Stomach (tissue), 9 donors: Measurements from ENCODE around the gene RHBG. TPM values are rescaled to one million over a fixed set of nuclear protein-coding genes. Genes with fewer than 3 reads are reported as not detected.

ENCODE experiments used
- DNase-seq, 2 donors: peaks; one replicate each; pipeline versions ENCODE4 v3.0.0 to v3.0.0-alpha.2; 2013 to 2019
- H3K27ac ChIP-seq, 5 donors: fragments of 200-600 bp in 4 of 5; sonication (generic) in 4 of 5; one replicate each; pipeline ENCODE4 v1.5.1; 2013 to 2019; ENCODE audit warnings: mild to moderate bottlenecking in 1 of 5, moderate library complexity in 1 of 5
- H3K27me3 ChIP-seq, 3 donors: fragments of 200-600 bp; sonication (generic); one replicate each; pipeline ENCODE4 v1.5.1; 2017 to 2019; ENCODE audit warnings: mixed run types in 1 of 3
- H3K36me3 ChIP-seq, 4 donors: fragments of 200-600 bp; sonication (generic); 1 replicate in 3 of 4; 2 replicates in 1 of 4; pipeline ENCODE4 v1.5.1; 2016 to 2019
- H3K4me1 ChIP-seq, 4 donors: fragments of 200-600 bp; sonication (generic); one replicate each; pipeline ENCODE4 v1.5.1; 2016 to 2019
- H3K4me3 ChIP-seq, 4 donors: fragments of 200-600 bp; sonication (generic) in 3 of 4; one replicate each; pipeline ENCODE4 v1.5.1; 2016 to 2019; ENCODE audit warnings: mild to moderate bottlenecking in 1 of 4
- H3K9me3 ChIP-seq, 4 donors: fragments of 200-600 bp; sonication (generic); one replicate each; pipeline ENCODE4 v1.5.1; 2016 to 2019
- CTCF ChIP-seq, 7 experiments: fragments of 450-650 bp in 4 of 7; fragments of 200-600 bp in 3 of 7; sonication (generic) in 3 of 7; IDR thresholded peaks; one replicate each; pipeline ENCODE4 v1.5.1; 2016 to 2019; ENCODE audit warnings: antibody characterized with exemption in 7 of 7, control low read depth in 2 of 7, mild to moderate bottlenecking in 1 of 7
- EP300 ChIP-seq: sonication (generic); formaldehyde crosslinking; IDR thresholded peaks from one replicate; pipeline ENCODE4 v1.6.1; 2017; ENCODE audit warnings: antibody characterized with exemption
- POLR2A ChIP-seq, 4 donors: fragments of 450-650 bp; IDR thresholded peaks; one replicate each; pipeline ENCODE4 v1.6.1; 2016; ENCODE audit warnings: antibody characterized with exemption in 4 of 4, control low read depth in 2 of 4, mild to moderate bottlenecking in 1 of 4, moderate library complexity in 1 of 4
- POLR2AphosphoS5 ChIP-seq, 3 donors: sonication (generic); formaldehyde crosslinking; IDR thresholded peaks; one replicate each; pipeline ENCODE4 v1.6.1; 2016; ENCODE audit warnings: antibody characterized with exemption in 3 of 3
- WGBS, 5 donors: extraction: QIAGEN DNeasy Blood & Tissue Kit in 3 of 5; methylation state at CpG; one replicate each; pipeline versions ENCODE4 v1.1.5 to v1.1.7; 2013 to 2018; 5-methylcytosine and 5-hydroxymethylcytosine counted together
- intact Hi-C: fragments of 100-400 bp; cut with DNase I; formaldehyde crosslinking; loops from one replicate; pipeline ENCODE4 v1.15.1; 2023; ENCODE audit warnings: low total_unique reads
- polyA plus RNA-seq, 3 donors: library from polyadenylated mRNA; stranded (reverse); fragments of 200-250 nt; gene quantifications; one replicate each; pipeline ENCODE4 v1.2.3, GENCODE V29; 2013
- total RNA-seq, 5 donors: library from RNA; depleted of rRNA; stranded (reverse); fragments of >200 nt; gene quantifications; one replicate each; pipeline versions ENCODE4 v1.1.0 to v1.2.3, GENCODE V29; 2014 to 2016
- donor health status: healthy with polysubstance abuse.
- donor health status: Bipolar disorder and iron deficiency.
- donor health status: healthy.

Gene RHBG
- total and polyA plus RNA-seq, 8 donors, result 0.70 TPM; not detected in 7

GRCh38 chr1:156356262-156356874 lies 12.6 kb upstream of the RHBG start:
- peaks cover 0 to 51% (median 19%) of the 10 kb centered on the region in 3 donors for H3K27me3 ChIP-seq
- H3K4me3 ChIP-seq, result no peak overlapping the region
- no peak overlapping the region for H3K27ac ChIP-seq
- TF ChIP-seq POLR2AphosphoS5 (IDR thresholded peaks at IDR 0.05) (no peak), EP300 (no peak), CTCF (IDR thresholded peaks at IDR 0.05) (no peak), POLR2A (IDR thresholded peaks at IDR 0.05) (no peak)
- H3K9me3 ChIP-seq, result no peaks in the 10 kb centered on the region
- H3K36me3 ChIP-seq, result no peaks in the 10 kb centered on the region
- no peak for DNase-seq
- H3K4me1 ChIP-seq, result peaks cover 0 to 10% (median 8%) of the 10 kb centered on the region in 4 donors
- intact Hi-C loops, result no loop called here
- WGBS, 5 donors, result 17 to 33% (median 27%) methylated on average over 6 of the region's 6 CpGs

GRCh38 chr1:156356875-156357534 lies 12.0 kb upstream of the RHBG start:
- Histone ChIP-seq H3K4me3 (no peak overlapping the region), H3K27ac (no peak overlapping the region), H3K36me3 (no peaks in the 10 kb centered on the region), H3K4me1 (peaks cover 0 to 10% (median 8%) of the 10 kb centered on the region in 4 donors), H3K27me3 (peaks cover 0 to 51% (median 19%) of the 10 kb centered on the region in 3 donors), H3K9me3 (no peaks in the 10 kb centered on the region)
- DNase-seq, result peak; percentile 79 to 91
- intact Hi-C loops, result no loop called here
- TF ChIP-seq POLR2AphosphoS5 (IDR thresholded peaks at IDR 0.05) (peak in 1 of 3 donors; percentile 31), EP300 (no peak), CTCF (IDR thresholded peaks at IDR 0.05) (peak in 5 of 7 experiments; percentile 48 to 69 (median 65))
- 8 to 12% (median 10%) methylated on average over 19 to 22 of the region's 22 CpGs for WGBS, 5 donors

GRCh38 chr1:156357977-156358376 lies 11.0 kb upstream of the RHBG start:
- intact Hi-C loops, result no loop called here
- H3K4me1 ChIP-seq, result peaks cover 0 to 10% (median 8%) of the 10 kb centered on the region in 4 donors
- no peak overlapping the region for H3K4me3 ChIP-seq
- no peaks in the 10 kb centered on the region for H3K9me3 ChIP-seq
- no peak for TF ChIP-seq EP300
- no peak for TF ChIP-seq POLR2A (IDR thresholded peaks at IDR 0.05)
- TF ChIP-seq CTCF (IDR thresholded peaks at IDR 0.05), result no peak
- TF ChIP-seq POLR2AphosphoS5 (IDR thresholded peaks at IDR 0.05), result no peak
- no peaks in the 10 kb centered on the region for H3K36me3 ChIP-seq
- no peak for DNase-seq
- H3K27me3 ChIP-seq, result peaks cover 0 to 55% (median 19%) of the 10 kb centered on the region in 3 donors
- 87 to 97% (median 97%) methylated on average over 2 of the region's 2 CpGs for WGBS, 5 donors
- H3K27ac ChIP-seq, result no peak overlapping the region

DNA sequence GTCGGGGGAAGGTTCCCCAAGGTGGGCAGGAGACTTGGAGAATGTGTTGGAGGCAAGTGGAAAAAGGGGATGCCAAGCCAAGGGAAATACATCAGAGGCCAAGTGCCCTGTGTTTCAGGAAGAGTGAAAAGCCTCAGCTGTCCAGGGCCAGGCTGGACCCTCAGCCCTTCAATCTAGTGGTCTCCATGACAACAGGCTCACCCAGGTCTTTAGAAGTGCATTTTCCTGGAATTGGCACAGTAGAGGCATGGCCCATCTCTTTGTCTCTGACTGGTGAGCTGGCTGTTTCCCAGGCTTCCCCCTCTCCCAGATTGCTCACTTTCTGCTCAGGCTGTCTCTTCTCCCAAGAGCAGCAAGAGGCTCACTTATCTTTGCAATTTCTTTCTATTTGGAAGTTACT lies 10.4 kb upstream of the RHBG start:
- 88 to 100% (median 92%) methylated on average over 1 of the region's 1 CpG for WGBS, 5 donors
- intact Hi-C loops, result no loop called here
- peaks cover 0 to 10% (median 8%) of the 10 kb centered on the region in 4 donors for H3K4me1 ChIP-seq
- no peak for DNase-seq
- peaks cover 0 to 59% (median 19%) of the 10 kb centered on the region in 3 donors for H3K27me3 ChIP-seq
- H3K4me3 ChIP-seq, result no peak overlapping the region
- no peaks in the 10 kb centered on the region for H3K36me3 ChIP-seq
- TF ChIP-seq POLR2AphosphoS5 (IDR thresholded peaks at IDR 0.05) (no peak), EP300 (no peak), POLR2A (IDR thresholded peaks at IDR 0.05) (no peak), CTCF (IDR thresholded peaks at IDR 0.05) (no peak)
- H3K27ac ChIP-seq, result no peak overlapping the region
- no peaks in the 10 kb centered on the region for H3K9me3 ChIP-seq
